KBM-7 (cell line): ENCODE results near the gene DCN.

Experiments
- DNase-seq: peaks from one replicate; pipeline ENCODE4 v3.0.0-alpha.2; 2015
- in situ Hi-C: fragments of 300-500 bp; cut with MboI; formaldehyde crosslinking; loops from 2 replicates; pipeline ENCODE4 v1.14.3; 2020; ENCODE audit warnings: low sequenced_read_pairs, low pct_unique_long_range_greater_than_20kb, mixed read lengths

DCN gene

GRCh38 chr12:91191513-91192111 is 9.0 kb upstream of the DCN start:
- no peak for DNase-seq
- in situ Hi-C loops, result no loop called here

- DNase-seq, result no peak
- in situ Hi-C loops, result no loop called here
Measured at GRCh38 chr12:91189516-91189915, 6.9 kb upstream of the DCN start.

- in situ Hi-C loops, result no loop called here
- no peak for DNase-seq
Measured at GRCh38 chr12:91188778-91189177, 6.2 kb upstream of the DCN start.

GRCh38 chr12:91186156-91186555 is 3.5 kb upstream of the DCN start:
- DNase-seq, result no peak
- in situ Hi-C loops, result no loop called here

- in situ Hi-C loops, result no loop called here
- no peak for DNase-seq
Measured at GRCh38 chr12:91185421-91185820, 2.8 kb upstream of the DCN start.

- in situ Hi-C loops, result no loop called here
- no peak for DNase-seq
Measured at GRCh38 chr12:91183551-91183950, 934 bp upstream of the DCN start.

GRCh38 chr12:91180582-91181395 is 1.8 kb downstream of the DCN start:
- in situ Hi-C loops, result no loop called here
- DNase-seq, result no peak

GRCh38 chr12:91179966-91180561 is 2.6 kb downstream of the DCN start:
- no peak for DNase-seq
- in situ Hi-C loops, result no loop called here

GRCh38 chr12:91179315-91179714 is 3.3 kb downstream of the DCN start:
- in situ Hi-C loops, result no loop called here

GRCh38 chr12:91178781-91179180 is 3.8 kb downstream of the DCN start:
- DNase-seq, result no peak
- in situ Hi-C loops, result no loop called here

More at GRCh38 chr12:91179315-91179714, 3.3 kb downstream of the DCN start:
- DNase-seq, result no peak

GRCh38 chr12:91178139-91178561 is 4.5 kb downstream of the DCN start:
- in situ Hi-C loops, result no loop called here
- DNase-seq, result peak; percentile 3

GRCh38 chr12:91177381-91177780 is 5.2 kb downstream of the DCN start:
- in situ Hi-C loops, result no loop called here

GRCh38 chr12:91176915-91177314 is 5.7 kb downstream of the DCN start:
- no peak for DNase-seq
- in situ Hi-C loops, result no loop called here

More at GRCh38 chr12:91177381-91177780, 5.2 kb downstream of the DCN start:
- DNase-seq, result no peak

GRCh38 chr12:91176358-91176757 is 6.3 kb downstream of the DCN start:
- in situ Hi-C loops, result no loop called here

GRCh38 chr12:91173124-91173523 is 9.5 kb downstream of the DCN start:
- in situ Hi-C loops, result no loop called here
- DNase-seq, result no peak

More at GRCh38 chr12:91176358-91176757, 6.3 kb downstream of the DCN start:
- DNase-seq, result no peak

- in situ Hi-C loops, result no loop called here
- DNase-seq, result no peak
Measured at GRCh38 chr12:91172096-91172495, 10.5 kb downstream of the DCN start.

- DNase-seq, result no peak
- in situ Hi-C loops, result no loop called here
Measured at GRCh38 chr12:91171476-91171875, 11.1 kb downstream of the DCN start.

GRCh38 chr12:91163116-91163515 is 19.5 kb downstream of the DCN start:
- in situ Hi-C loops, result no loop called here
- DNase-seq, result no peak

GRCh38 chr12:91161009-91161408 is 21.6 kb downstream of the DCN start:
- in situ Hi-C loops, result no loop called here
- no peak for DNase-seq

- no peak for DNase-seq
- in situ Hi-C loops, result no loop called here
Measured at GRCh38 chr12:91155990-91156389, 26.6 kb downstream of the DCN start.
